Measurements from ENCODE around the gene IL37.

GRCh38 chr2:112867701-112868631 lies 43.0 kb upstream of the IL37 start:
- no peak for TF ChIP-seq ZNF324 (tag by site-specific recombination; IDR thresholded peaks at IDR 0.05)
- no peak for TF ChIP-seq CTCF (tag by site-specific recombination; IDR thresholded peaks at IDR 0.05)
- TF ChIP-seq GLIS2 (tag by site-specific recombination; IDR thresholded peaks at IDR 0.05): no peak
- TF ChIP-seq HOXD13 (CRISPR knock-in tag; IDR thresholded peaks at IDR 0.05; ENCODE audit: borderline replicate concordance): no peak
- TF ChIP-seq ZNF623 (tag by site-specific recombination; IDR thresholded peaks at IDR 0.05): no peak
- no peak for TF ChIP-seq FEZF1 (tag by site-specific recombination; IDR thresholded peaks at IDR 0.05)
- TF ChIP-seq HOXA7 (CRISPR knock-in tag; IDR thresholded peaks at IDR 0.05; ENCODE audit: borderline replicate concordance): no peak
